Nephron (organoid): ENCODE data around the gene DDX25.
"Not testable (repeated sequence)": the region's sequence is repeated elsewhere in the genome, so short reads cannot be mapped to it uniquely, and the experiment has no call there.

Source experiments
- H3K27ac Mint-ChIP-seq, 3 experiments: 2 replicates each; pipeline ENCODE4 v1.8.0; 2020; ENCODE audit warnings: mixed read lengths in 3 of 3, mild to moderate bottlenecking in 2 of 3, moderate library complexity in 1 of 3
- H3K27me3 Mint-ChIP-seq: 2 replicates; pipeline ENCODE4 v1.8.0; 2021; ENCODE audit warnings: low read depth, mild to moderate bottlenecking, moderate library complexity, mixed read lengths
- H3K36me3 Mint-ChIP-seq: 2 replicates; pipeline ENCODE4 v1.8.0; 2020; ENCODE audit warnings: low read depth, mixed read lengths
- H3K4me1 Mint-ChIP-seq: 2 replicates; pipeline ENCODE4 v1.8.0; 2020; ENCODE audit warnings: mixed read lengths
- H3K4me3 Mint-ChIP-seq, 3 experiments: 2 replicates each; pipeline ENCODE4 v1.8.0; 2020; ENCODE audit warnings: mild to moderate bottlenecking in 3 of 3, mixed read lengths in 3 of 3, moderate library complexity in 2 of 3
- H3K9me3 Mint-ChIP-seq: 2 replicates; pipeline ENCODE4 v1.8.0; 2020; ENCODE audit warnings: mixed read lengths
- CTCF ChIP-seq, 3 experiments: fragments of 200-600 bp; sonication (generic); IDR thresholded peaks; one replicate each; pipeline ENCODE4 v1.5.0; 2021; ENCODE audit warnings: antibody characterized with exemption in 3 of 3; ENCODE audit not compliant: unreplicated experiment in 3 of 3

Gene DDX25

GRCh38 chr11:125903711-125904659, at the start of gene DDX25:
DDX25 (plus strand) TSS chr11:125904508; CDS start chr11:125904518, 10 bp downstream.
- Mint-ChIP-seq H3K4me1 (peaks cover 25% of the 10 kb centered on the region), H3K27ac (peak within 1 kb of the TSS in 2 of 3 experiments; percentile 94 to 97), H3K4me3 (peak within 1 kb of the TSS; percentile 99), H3K9me3 (no peaks in the 10 kb centered on the region), H3K27me3 (peaks cover 37% of the 10 kb centered on the region), H3K36me3 (peaks cover 15% of the 10 kb centered on the region)
- no peak for TF ChIP-seq CTCF (IDR thresholded peaks at IDR 0.05; ENCODE audit: unreplicated experiment in 3 of 3)

GRCh38 chr11:125857670-125858069, 46.6 kb upstream of the DDX25 start:
- peaks cover 48% of the 10 kb centered on the region for H3K9me3 Mint-ChIP-seq
- H3K27ac Mint-ChIP-seq, H3K4me1 Mint-ChIP-seq, H3K36me3 Mint-ChIP-seq, H3K4me3 Mint-ChIP-seq, H3K27me3 Mint-ChIP-seq: not testable (repeated sequence)

- H3K27me3 Mint-ChIP-seq, H3K27ac Mint-ChIP-seq, H3K36me3 Mint-ChIP-seq, H3K4me1 Mint-ChIP-seq, H3K4me3 Mint-ChIP-seq: not testable (repeated sequence)
- H3K9me3 Mint-ChIP-seq = peaks cover 28% of the 10 kb centered on the region
Observed at GRCh38 chr11:125862786-125863185, 41.5 kb upstream of the DDX25 start.

GRCh38 chr11:125865354-125865753, 39.0 kb upstream of the DDX25 start:
- not testable (repeated sequence) for H3K27ac Mint-ChIP-seq, H3K4me3 Mint-ChIP-seq, H3K4me1 Mint-ChIP-seq, H3K27me3 Mint-ChIP-seq, H3K36me3 Mint-ChIP-seq
- peaks cover 12% of the 10 kb centered on the region for H3K9me3 Mint-ChIP-seq

GRCh38 chr11:125869521-125869920, 34.8 kb upstream of the DDX25 start:
- Mint-ChIP-seq H3K9me3 (peaks cover 6% of the 10 kb centered on the region), H3K27ac (no peak overlapping the region), H3K4me1 (no peaks in the 10 kb centered on the region), H3K27me3 (peaks cover 6% of the 10 kb centered on the region), H3K36me3 (peaks cover 4% of the 10 kb centered on the region), H3K4me3 (no peak overlapping the region)
- no peak for TF ChIP-seq CTCF (IDR thresholded peaks at IDR 0.05; ENCODE audit: unreplicated experiment in 3 of 3)

GRCh38 chr11:125871391-125872137, 32.7 kb upstream of the DDX25 start:
- no peaks in the 10 kb centered on the region for H3K36me3 Mint-ChIP-seq
- H3K27ac Mint-ChIP-seq = no peak overlapping the region
- peaks cover 6% of the 10 kb centered on the region for H3K27me3 Mint-ChIP-seq
- peak; percentile 20 to 51 (median 33) for TF ChIP-seq CTCF (IDR thresholded peaks at IDR 0.05; ENCODE audit: unreplicated experiment in 3 of 3)
- no peak overlapping the region for H3K4me3 Mint-ChIP-seq
- H3K4me1 Mint-ChIP-seq = no peaks in the 10 kb centered on the region
- H3K9me3 Mint-ChIP-seq = peaks cover 2% of the 10 kb centered on the region

- TF ChIP-seq CTCF (IDR thresholded peaks at IDR 0.05; ENCODE audit: unreplicated experiment in 3 of 3) = no peak
- Mint-ChIP-seq H3K4me3 (no peak overlapping the region), H3K27ac (no peak overlapping the region), H3K27me3 (peaks cover 6% of the 10 kb centered on the region), H3K9me3 (peaks cover 2% of the 10 kb centered on the region), H3K4me1 (no peaks in the 10 kb centered on the region), H3K36me3 (no peaks in the 10 kb centered on the region)
Observed at GRCh38 chr11:125872138-125872491, 32.2 kb upstream of the DDX25 start.
